PC-9 (cell line): Measurements from ENCODE around the gene DOCK1. TPM values are rescaled to one million over a fixed set of nuclear protein-coding genes. Genes with fewer than 3 reads are reported as not detected.

Source experiments
- BruUV-seq: library from RNA; stranded (reverse); fragments of 400-500 nt; replicated peaks from 2 replicates; lab custom pipeline; 2021; lab: Mats Ljungman, UMichigan
- CTCF ChIA-PET: fragments of 300-600 bp; sonication (Branson Sonifier 250); formaldehyde crosslinking; loops from one replicate; lab custom pipeline; 2022; ENCODE audit warnings: antibody characterized with exemption; lab: Charles Lee
- POLR2A ChIA-PET: fragments of 300-600 bp; sonication (Branson Sonifier 250); formaldehyde crosslinking; loops from one replicate; lab custom pipeline; 2022; ENCODE audit warnings: antibody characterized with exemption; ENCODE audit not compliant: unreplicated experiment; lab: Charles Lee
- DNase-seq, 2 experiments: peaks; one replicate each; pipeline versions ENCODE4 v3.0.0 to v3.0.0-alpha.2; 2015 to 2022; ENCODE audit warnings: mixed read lengths in 1 of 2
- H2AFZ ChIP-seq: fragments of 200-600 bp; sonication (generic); 2 replicates; pipeline ENCODE4 v1.8.1; 2017; ENCODE audit warnings: antibody characterized with exemption
- H3F3A ChIP-seq: fragments of 200-600 bp; sonication (generic); 2 replicates; pipeline ENCODE4 v1.8.1; 2017; ENCODE audit warnings: antibody characterized with exemption, mild to moderate bottlenecking, low read depth; ENCODE audit not compliant: insufficient read depth
- H3K27ac ChIP-seq: fragments of 200-600 bp; sonication (generic); 2 replicates; pipeline ENCODE4 v1.6.1; 2016; ENCODE audit warnings: mixed run types
- H3K27me3 ChIP-seq: fragments of 200-600 bp; sonication (generic); 2 replicates; pipeline ENCODE4 v1.6.1; 2016; ENCODE audit warnings: low read depth, mixed run types; ENCODE audit not compliant: insufficient read depth
- H3K36me3 ChIP-seq: fragments of 200-600 bp; sonication (generic); 2 replicates; pipeline ENCODE4 v1.6.1; 2016; ENCODE audit warnings: low read depth, mixed run types
- H3K4me1 ChIP-seq: fragments of 200-600 bp; sonication (generic); replicated peaks from 2 replicates; pipeline ENCODE4 v1.6.1; 2016; ENCODE audit warnings: mixed run types; ENCODE audit not compliant: insufficient read depth
- H3K4me2 ChIP-seq: fragments of 200-600 bp; sonication (generic); 2 replicates; pipeline ENCODE4 v1.6.1; 2017; ENCODE audit warnings: mixed run types
- H3K4me3 ChIP-seq: fragments of 200-600 bp; sonication (generic); 2 replicates; pipeline ENCODE4 v1.6.1; 2016; ENCODE audit warnings: mixed run types
- H3K79me2 ChIP-seq: fragments of 200-600 bp; sonication (generic); 2 replicates; pipeline ENCODE4 v1.6.1; 2017; ENCODE audit warnings: low read depth, mixed run types
- H3K9me2 ChIP-seq: fragments of 200-600 bp; sonication (generic); 2 replicates; pipeline ENCODE4 v1.8.1; 2017; ENCODE audit warnings: mild to moderate bottlenecking; ENCODE audit not compliant: insufficient read depth
- H3K9me3 ChIP-seq: fragments of 200-600 bp; sonication (generic); 2 replicates; pipeline ENCODE4 v1.8.1; 2016; ENCODE audit warnings: low read depth; ENCODE audit not compliant: insufficient read depth
- H4K20me1 ChIP-seq: fragments of 200-600 bp; sonication (generic); 2 replicates; pipeline ENCODE4 v1.8.1; 2017; ENCODE audit not compliant: insufficient read depth
- EZH2 ChIP-seq: fragments of 200-600 bp; sonication (generic); IDR thresholded peaks from 2 replicates; pipeline ENCODE4 v1.8.0; 2017; ENCODE audit warnings: antibody characterized with exemption, low read depth
- intact Hi-C: fragments of 100-400 bp; cut with micrococcal nuclease; formaldehyde crosslinking; loops from one replicate; pipeline ENCODE4 v1.10.0; 2022; ENCODE audit not compliant: unreplicated experiment
- total RNA-seq: library from RNA; stranded (reverse); gene quantifications from 2 replicates; pipeline ENCODE4 v1.2.3, GENCODE V29; 2021
- TF ChIP-seq, protein P1 (sequence below): fragments of 200-600 bp; sonication (generic); conservative IDR thresholded peaks from 2 replicates; pipeline ENCODE4 v1.6.1; 2017; ENCODE audit warnings: mixed run types, antibody characterized with exemption, mild to moderate bottlenecking, moderate library complexity

DOCK1 gene
- total RNA-seq, 1 experiment from 2014 or later: 24.8 TPM

DNA sequence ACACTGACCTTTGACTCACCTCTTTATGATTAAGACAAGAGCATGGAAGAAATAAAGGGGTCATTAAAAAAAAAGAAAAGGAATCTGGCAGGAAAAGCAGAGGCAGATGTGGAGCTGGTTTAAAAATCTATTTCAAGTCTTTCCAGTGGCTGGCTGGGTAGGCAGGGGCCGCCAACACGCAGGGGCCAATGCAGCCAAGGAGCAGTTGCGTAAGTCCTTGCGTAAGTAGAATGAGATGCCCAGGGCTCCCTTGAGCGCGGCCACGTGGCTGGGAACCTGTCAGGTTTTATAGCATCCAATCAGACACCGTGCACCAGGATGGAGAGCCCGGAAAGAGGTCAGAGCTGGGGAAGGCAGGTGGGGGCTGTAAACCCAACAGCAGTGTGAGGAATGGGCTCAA, 414.9 kb downstream of the DOCK1 start:
- ChIA-PET POLR2A (no interaction called here), CTCF (no interaction called here)
- TF ChIP-seq, protein P1, sequence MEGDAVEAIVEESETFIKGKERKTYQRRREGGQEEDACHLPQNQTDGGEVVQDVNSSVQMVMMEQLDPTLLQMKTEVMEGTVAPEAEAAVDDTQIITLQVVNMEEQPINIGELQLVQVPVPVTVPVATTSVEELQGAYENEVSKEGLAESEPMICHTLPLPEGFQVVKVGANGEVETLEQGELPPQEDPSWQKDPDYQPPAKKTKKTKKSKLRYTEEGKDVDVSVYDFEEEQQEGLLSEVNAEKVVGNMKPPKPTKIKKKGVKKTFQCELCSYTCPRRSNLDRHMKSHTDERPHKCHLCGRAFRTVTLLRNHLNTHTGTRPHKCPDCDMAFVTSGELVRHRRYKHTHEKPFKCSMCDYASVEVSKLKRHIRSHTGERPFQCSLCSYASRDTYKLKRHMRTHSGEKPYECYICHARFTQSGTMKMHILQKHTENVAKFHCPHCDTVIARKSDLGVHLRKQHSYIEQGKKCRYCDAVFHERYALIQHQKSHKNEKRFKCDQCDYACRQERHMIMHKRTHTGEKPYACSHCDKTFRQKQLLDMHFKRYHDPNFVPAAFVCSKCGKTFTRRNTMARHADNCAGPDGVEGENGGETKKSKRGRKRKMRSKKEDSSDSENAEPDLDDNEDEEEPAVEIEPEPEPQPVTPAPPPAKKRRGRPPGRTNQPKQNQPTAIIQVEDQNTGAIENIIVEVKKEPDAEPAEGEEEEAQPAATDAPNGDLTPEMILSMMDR: no peak
- TF ChIP-seq EZH2: no peak
- Histone ChIP-seq H3K27ac (no peak overlapping the region), H3K27me3 (no peaks in the 10 kb centered on the region), H3K4me1 (no peaks in the 10 kb centered on the region), H3F3A (no peaks in the 10 kb centered on the region), H3K36me3 (no peaks in the 10 kb centered on the region), H3K4me3 (no peak overlapping the region), H2AFZ (no peak overlapping the region), H4K20me1 (no peaks in the 10 kb centered on the region), H3K4me2 (no peak overlapping the region), H3K9me3 (no peaks in the 10 kb centered on the region), H3K9me2 (no peaks in the 10 kb centered on the region), H3K79me2 (no peaks in the 10 kb centered on the region)
- intact Hi-C loops: no loop called here
- DNase-seq: no peak
- no TSS peak for BruUV-seq

DNA sequence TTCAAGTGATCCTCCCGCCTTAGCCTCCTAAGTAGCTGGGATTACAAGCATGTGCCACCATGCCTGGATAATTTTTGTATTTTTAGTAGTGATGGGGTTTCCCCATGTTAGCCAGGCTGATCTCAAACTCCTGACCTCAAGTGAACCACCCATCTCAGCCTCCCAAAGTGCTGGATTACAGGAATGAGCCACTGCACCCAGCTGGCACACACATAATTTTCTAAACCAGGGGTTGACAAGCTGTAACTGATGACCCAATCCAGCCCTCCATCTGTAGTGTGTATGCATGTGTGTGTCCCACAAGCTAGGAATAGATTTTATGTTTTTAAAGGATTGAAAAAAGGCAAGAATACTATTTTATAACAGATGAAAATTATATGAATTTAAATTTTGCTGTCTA, 417.1 kb downstream of the DOCK1 start:
- H3K4me2 ChIP-seq: no peak overlapping the region
- H3K27me3 ChIP-seq: no peaks in the 10 kb centered on the region
- H3F3A ChIP-seq: no peaks in the 10 kb centered on the region
- no peak overlapping the region for H3K4me3 ChIP-seq
- H3K9me2 ChIP-seq: no peaks in the 10 kb centered on the region
- no peak overlapping the region for H3K27ac ChIP-seq
- H3K36me3 ChIP-seq: no peaks in the 10 kb centered on the region
- intact Hi-C loops: no loop called here
- BruUV-seq: no TSS peak
- H4K20me1 ChIP-seq: no peaks in the 10 kb centered on the region
- no peaks in the 10 kb centered on the region for H3K4me1 ChIP-seq
- DNase-seq: no peak
- no peaks in the 10 kb centered on the region for H3K79me2 ChIP-seq
- H3K9me3 ChIP-seq: no peaks in the 10 kb centered on the region
- ChIA-PET POLR2A (no interaction called here), CTCF (no interaction called here)
- TF ChIP-seq, protein P1: no peak
- no peak for TF ChIP-seq EZH2
- H2AFZ ChIP-seq: no peak overlapping the region

DNA sequence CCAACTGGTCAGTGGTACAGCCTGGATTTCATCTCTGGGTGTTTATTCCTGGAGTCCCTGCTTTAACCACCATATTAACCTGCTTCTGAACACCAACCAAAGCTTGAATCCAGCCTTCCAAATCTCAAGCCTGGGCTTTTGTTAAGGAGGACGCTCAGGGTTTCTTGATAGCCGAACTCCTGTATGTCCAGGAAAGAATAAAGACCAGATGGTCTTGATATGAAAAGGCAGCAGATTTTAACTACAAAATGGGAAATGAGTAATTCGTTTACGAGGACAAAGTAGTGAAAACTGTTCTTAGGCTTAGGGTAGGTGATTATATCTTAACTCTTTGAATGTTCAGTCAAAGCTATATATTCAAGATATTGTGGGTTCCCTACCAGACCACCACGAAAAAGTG, 420.3 kb downstream of the DOCK1 start:
- Histone ChIP-seq H3K27ac (no peak overlapping the region), H3K36me3 (no peaks in the 10 kb centered on the region), H3K4me2 (no peak overlapping the region), H2AFZ (no peak overlapping the region), H3K79me2 (no peaks in the 10 kb centered on the region), H3K9me3 (no peaks in the 10 kb centered on the region), H3K4me1 (no peaks in the 10 kb centered on the region), H3K4me3 (no peak overlapping the region), H3K9me2 (no peaks in the 10 kb centered on the region), H3K27me3 (no peaks in the 10 kb centered on the region), H4K20me1 (no peaks in the 10 kb centered on the region), H3F3A (no peaks in the 10 kb centered on the region)
- intact Hi-C loops: no loop called here
- DNase-seq: no peak
- CTCF ChIA-PET: no interaction called here
- BruUV-seq: no TSS peak
- POLR2A ChIA-PET: no interaction called here
- TF ChIP-seq EZH2: no peak
- TF ChIP-seq, protein P1: no peak
